Neural cell (in vitro differentiated cells): ENCODE measurements around the gene EHD1. TPM values are rescaled to one million over a fixed set of nuclear protein-coding genes. Genes with fewer than 3 reads are reported as not detected.
A peak's percentile ranks its signal among the peaks of the same experiment; 100 is the strongest.

Experiments used
- H2AFZ ChIP-seq: fragments of 200-600, 300-800 bp; sonication (generic), shearing (Covaris generic); 2 replicates; pipeline ENCODE4 v1.6.0; 2014; ENCODE audit warnings: low read depth, mild to moderate bottlenecking, antibody characterized with exemption, low read length, moderate library complexity
- H3F3A ChIP-seq: fragments of 200-600 bp; shearing (Covaris generic); 2 replicates; pipeline ENCODE4 v1.6.1; 2016; ENCODE audit warnings: mild to moderate bottlenecking, moderate library complexity, mixed read lengths, antibody characterized with exemption, low read length; ENCODE audit not compliant: insufficient read depth, poor library complexity, severe bottlenecking
- H3K27ac ChIP-seq: fragments of 200-600, 300-800 bp; sonication (generic), shearing (Covaris generic); 2 replicates; pipeline ENCODE4 v1.5.1; 2014; ENCODE audit warnings: mild to moderate bottlenecking, low read length, moderate library complexity
- H3K27me3 ChIP-seq: fragments of 300-800, 200-600 bp; sonication (generic), shearing (Covaris generic); 2 replicates; pipeline ENCODE4 v1.6.0; 2014; ENCODE audit warnings: mild to moderate bottlenecking, low read depth, low read length, moderate library complexity; ENCODE audit not compliant: insufficient read depth
- H3K36me3 ChIP-seq: fragments of 300-800, 200-600 bp; sonication (generic), shearing (Covaris generic); 2 replicates; pipeline ENCODE4 v1.5.1; 2014; ENCODE audit warnings: mild to moderate bottlenecking, antibody characterized with exemption, low read length, moderate library complexity; ENCODE audit not compliant: insufficient read depth
- H3K4me2 ChIP-seq: fragments of 300-800, 200-600 bp; sonication (generic), shearing (Covaris generic); 2 replicates; pipeline ENCODE4 v1.6.0; 2014; ENCODE audit warnings: mild to moderate bottlenecking, low read length
- H3K4me3 ChIP-seq: fragments of 300-800, 200-600 bp; sonication (generic), shearing (Covaris generic); 2 replicates; pipeline ENCODE4 v1.5.1; 2014; ENCODE audit warnings: mild to moderate bottlenecking, low read length, moderate library complexity
- H3K79me2 ChIP-seq: fragments of 200-600 bp; shearing (Covaris generic); replicated peaks from 2 replicates; pipeline ENCODE4 v1.6.0; 2014; ENCODE audit warnings: mild to moderate bottlenecking, low read length, moderate library complexity; ENCODE audit not compliant: insufficient read depth
- H3K9ac ChIP-seq: fragments of 300-800, 200-600 bp; sonication (generic), shearing (Covaris generic); 2 replicates; pipeline ENCODE4 v1.6.1; 2016; ENCODE audit warnings: mild to moderate bottlenecking, low read length, mixed read lengths
- H3K9me2 ChIP-seq: fragments of 200-600 bp; shearing (Covaris generic); 2 replicates; pipeline ENCODE4 v1.6.1; 2016; ENCODE audit warnings: mild to moderate bottlenecking, low read length, mixed read lengths; ENCODE audit not compliant: insufficient read depth
- H3K9me3 ChIP-seq: fragments of 200-600, 300-800 bp; sonication (generic), shearing (Covaris generic); 2 replicates; pipeline ENCODE4 v1.6.1; 2016; ENCODE audit warnings: mild to moderate bottlenecking, mixed run types, low read length, moderate library complexity, mixed read lengths
- H4K20me1 ChIP-seq: fragments of 200-600 bp; shearing (Covaris generic); 2 replicates; pipeline ENCODE4 v1.6.1; 2016; ENCODE audit warnings: mild to moderate bottlenecking, mixed run types; ENCODE audit not compliant: insufficient read depth
- CTCF ChIP-seq: fragments of 450-650 bp; IDR thresholded peaks from 2 replicates; pipeline ENCODE4 v1.5.1; 2014; ENCODE audit warnings: antibody characterized with exemption, mild to moderate bottlenecking, moderate library complexity; ENCODE audit not compliant: poor library complexity, severe bottlenecking
- EZH2 ChIP-seq: fragments of 200-600, 300-800 bp; shearing (Covaris generic), sonication (generic); IDR thresholded peaks from 2 replicates; pipeline ENCODE4 v1.6.1; 2014; ENCODE audit warnings: antibody characterized with exemption, low read length, borderline replicate concordance, mild to moderate bottlenecking; ENCODE audit not compliant: insufficient read depth, poor library complexity, severe bottlenecking
- REST ChIP-seq: IDR thresholded peaks from 2 replicates; pipeline ENCODE4 v1.6.1; 2012; ENCODE audit warnings: borderline replicate concordance
- TAF1 ChIP-seq: IDR thresholded peaks from 2 replicates; pipeline ENCODE4 v1.6.1; 2012; ENCODE audit warnings: low read depth
- polyA plus RNA-seq: library from polyadenylated mRNA; depleted of rRNA; stranded (reverse); fragments of >200 nt; gene quantifications from 2 replicates; pipeline ENCODE4 v1.2.3, GENCODE V29; 2014

The EHD1 gene
- polyA plus RNA-seq, 1 donor from 2014 or later, result 26.4 TPM

- H3K79me2 ChIP-seq, result peaks cover 36% of the 10 kb centered on the region
- H3F3A ChIP-seq, result no peaks in the 10 kb centered on the region
- peak overlapping the region; percentile 81 for H3K4me3 ChIP-seq
- no peak overlapping the region for H3K27ac ChIP-seq
- no peaks in the 10 kb centered on the region for H3K27me3 ChIP-seq
- no peaks in the 10 kb centered on the region for H3K9me3 ChIP-seq
- TF ChIP-seq CTCF (no peak), TAF1 (no peak)
- H3K36me3 ChIP-seq, result no peaks in the 10 kb centered on the region
- H2AFZ ChIP-seq, result no peak overlapping the region
- no peaks in the 10 kb centered on the region for H4K20me1 ChIP-seq
- no peaks in the 10 kb centered on the region for H3K9me2 ChIP-seq
- H3K4me2 ChIP-seq, result peak overlapping the region; percentile 62
- peak overlapping the region; percentile 78 for H3K9ac ChIP-seq
Observed at GRCh38 chr11:64876835-64877341, 1.5 kb downstream of the EHD1 start.

GRCh38 chr11:64876229-64876750 lies 2.1 kb downstream of the EHD1 start:
- Histone ChIP-seq H2AFZ (no peak overlapping the region), H3K9ac (no peak overlapping the region), H3F3A (no peaks in the 10 kb centered on the region), H3K79me2 (peaks cover 36% of the 10 kb centered on the region), H3K36me3 (no peaks in the 10 kb centered on the region), H3K4me2 (peak overlapping the region; percentile 62), H3K27ac (no peak overlapping the region), H3K27me3 (no peaks in the 10 kb centered on the region), H4K20me1 (no peaks in the 10 kb centered on the region), H3K9me2 (no peaks in the 10 kb centered on the region), H3K9me3 (no peaks in the 10 kb centered on the region), H3K4me3 (peak overlapping the region; percentile 81)
- TF ChIP-seq EZH2 (no peak), REST (no peak), TAF1 (no peak), CTCF (no peak)
